Measurements from ENCODE around the gene GRB14.

The GRB14 gene

GRCh38 chr2:164613321-164613982, 7.8 kb downstream of the GRB14 start:
- no peak for DNase-seq (ENCODE audit: low read depth)

GRCh38 chr2:164609790-164610189, 11.5 kb downstream of the GRB14 start:
- DNase-seq (ENCODE audit: low read depth): no peak

DNA sequence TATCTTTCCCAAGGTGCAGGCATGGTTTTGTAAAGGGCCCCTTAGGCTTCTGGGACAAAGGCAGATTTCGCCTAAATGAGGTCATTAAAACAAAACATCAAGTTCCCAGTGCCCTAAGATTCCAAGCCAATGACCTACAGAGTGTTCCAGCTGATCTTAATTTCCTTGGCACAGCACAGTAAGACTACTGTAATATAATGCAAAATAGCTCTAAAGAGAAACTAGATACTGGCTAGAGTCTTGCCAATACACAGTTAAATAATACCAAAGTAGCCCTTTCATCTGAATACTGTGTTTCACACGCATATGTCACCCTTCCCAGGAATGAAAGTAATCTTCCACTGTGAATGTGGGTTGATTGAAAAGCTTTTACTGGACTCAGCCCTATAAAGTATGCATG, 14.7 kb downstream of the GRB14 start:
- DNase-seq (ENCODE audit: low read depth): no peak

- DNase-seq (ENCODE audit: low read depth): no peak
Observed at GRCh38 chr2:164605295-164605694, 16.0 kb downstream of the GRB14 start.

GRCh38 chr2:164600763-164601162, 20.5 kb downstream of the GRB14 start:
- DNase-seq (ENCODE audit: low read depth): no peak

DNA sequence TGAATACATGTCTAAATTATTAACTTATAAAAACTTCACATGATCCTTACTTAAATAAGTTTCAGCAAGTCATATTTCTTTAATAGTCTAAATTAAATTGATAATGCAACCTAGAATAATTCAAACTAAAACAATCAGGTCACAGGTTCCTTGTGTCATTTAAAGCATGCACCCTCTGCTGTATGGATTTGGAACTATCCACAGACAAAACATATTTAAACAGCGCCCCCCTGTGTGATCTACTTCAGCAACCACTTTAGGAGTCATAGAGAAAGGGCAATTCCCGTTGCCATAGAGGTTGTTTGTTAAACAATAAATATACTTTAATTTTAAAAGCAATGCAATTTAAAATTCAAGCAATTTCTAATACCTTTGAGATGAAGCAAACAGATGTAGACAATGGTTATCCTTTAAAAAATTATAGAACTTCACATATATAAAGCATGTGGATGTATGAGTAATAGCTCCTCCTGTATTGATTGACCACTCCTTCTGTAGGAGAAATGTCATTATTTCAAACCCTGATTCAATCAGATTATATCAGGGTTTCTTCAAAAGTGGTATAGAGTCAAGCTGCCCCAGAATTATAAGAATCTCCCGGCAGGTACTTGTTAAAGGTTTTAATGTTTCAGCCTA, 21.2 kb downstream of the GRB14 start:
- no peak for DNase-seq (ENCODE audit: low read depth)

DNA sequence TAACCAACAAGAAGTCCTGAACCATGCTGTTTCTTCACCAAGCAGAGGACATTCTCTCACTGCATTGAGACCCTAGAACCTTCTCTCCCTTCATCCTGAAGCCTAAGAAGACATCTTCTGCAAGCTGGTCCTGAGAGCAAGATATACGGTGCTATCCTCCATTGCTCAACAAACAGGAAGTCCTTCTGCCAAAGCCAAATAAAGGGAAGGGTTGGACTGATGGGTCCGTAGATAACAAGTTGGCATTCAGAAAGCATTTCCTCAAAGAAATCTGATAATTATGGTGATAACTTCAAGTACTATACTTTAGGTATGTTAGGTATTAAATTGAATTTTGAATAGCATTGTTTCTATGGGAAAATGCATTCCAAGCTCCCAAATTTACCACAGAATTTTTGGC, 23.3 kb downstream of the GRB14 start:
- no peak for DNase-seq (ENCODE audit: low read depth)

- no peak for DNase-seq (ENCODE audit: low read depth)
Observed at GRCh38 chr2:164595031-164595430, 26.3 kb downstream of the GRB14 start.

- no peak for DNase-seq (ENCODE audit: low read depth)
Observed at GRCh38 chr2:164593959-164594358, 27.3 kb downstream of the GRB14 start.

GRCh38 chr2:164593541-164593940, 27.7 kb downstream of the GRB14 start:
- DNase-seq (ENCODE audit: low read depth): no peak

DNA sequence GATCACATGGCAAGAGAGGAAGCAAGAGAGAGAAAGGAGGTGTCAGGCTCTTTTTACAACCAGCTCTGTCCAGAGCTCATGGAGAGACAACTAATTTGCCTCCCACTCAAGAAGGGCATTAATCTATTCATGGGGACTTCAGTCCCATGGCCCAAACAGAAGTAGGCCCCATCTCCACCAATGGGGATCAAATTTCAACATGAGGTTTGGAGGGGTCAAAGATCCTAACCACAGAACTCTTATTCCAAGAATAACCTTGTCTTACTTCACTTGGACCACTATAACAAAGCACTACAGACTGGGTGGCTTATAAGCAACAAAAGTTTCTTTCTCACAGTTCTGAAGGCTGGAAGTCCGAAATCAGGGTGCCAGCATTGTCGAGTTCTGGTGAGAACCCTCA, 31.8 kb downstream of the GRB14 start:
- no peak for DNase-seq (ENCODE audit: low read depth)

DNA sequence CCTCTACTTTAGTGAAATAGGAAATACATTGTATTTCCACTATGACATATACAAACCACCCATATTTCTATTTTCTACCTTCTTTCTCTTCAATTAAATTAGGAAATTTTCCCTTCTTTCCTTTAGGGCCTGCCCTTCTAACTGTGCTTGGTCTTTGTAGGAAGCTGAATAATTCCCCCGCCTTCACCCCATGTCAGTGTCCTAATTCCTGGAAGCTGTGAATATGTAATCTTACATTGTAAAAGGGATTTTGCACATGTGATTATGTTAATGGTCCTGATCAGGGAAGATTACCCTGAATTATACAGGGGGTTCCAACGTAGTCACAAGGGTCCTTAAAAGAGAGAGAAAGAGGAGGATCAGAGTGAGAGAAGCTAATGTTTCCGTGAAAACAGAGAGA, 40.2 kb downstream of the GRB14 start:
- no peak for DNase-seq (ENCODE audit: low read depth)

- DNase-seq (ENCODE audit: low read depth): no peak
Observed at GRCh38 chr2:164574931-164575330, 46.4 kb downstream of the GRB14 start.

GRCh38 chr2:164570475-164570874, 50.8 kb downstream of the GRB14 start:
- DNase-seq (ENCODE audit: low read depth): no peak

- DNase-seq (ENCODE audit: low read depth): no peak
Observed at GRCh38 chr2:164569378-164569777, 51.9 kb downstream of the GRB14 start.

- no peak for DNase-seq (ENCODE audit: low read depth)
Observed at GRCh38 chr2:164568317-164568716, 53.0 kb downstream of the GRB14 start.

GRCh38 chr2:164567335-164567989, 53.8 kb downstream of the GRB14 start:
- DNase-seq (ENCODE audit: low read depth): no peak

DNA sequence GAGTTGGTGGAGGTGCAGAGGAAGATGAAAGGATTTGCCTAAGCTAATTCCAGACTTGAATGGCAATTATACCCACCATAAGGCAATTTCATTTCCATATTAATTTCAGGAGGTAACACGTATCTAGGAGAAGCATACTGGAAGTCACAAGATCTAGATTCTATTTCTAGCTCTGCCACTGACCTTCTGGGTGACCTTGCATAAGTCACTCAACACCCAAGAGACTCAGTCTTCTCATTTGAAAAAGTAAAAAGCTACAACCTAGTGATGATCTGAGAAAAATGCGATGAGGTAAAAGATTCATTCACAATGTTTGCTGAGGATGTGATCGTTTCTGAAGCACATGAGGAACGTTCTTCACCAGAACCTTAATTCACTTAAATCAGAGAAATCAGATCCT, 55.9 kb downstream of the GRB14 start:
- no peak for DNase-seq (ENCODE audit: low read depth)

- DNase-seq (ENCODE audit: low read depth): no peak
Observed at GRCh38 chr2:164562666-164563065, 58.6 kb downstream of the GRB14 start.

- DNase-seq (ENCODE audit: low read depth): no peak
Observed at GRCh38 chr2:164561991-164562390, 59.3 kb downstream of the GRB14 start.

DNA sequence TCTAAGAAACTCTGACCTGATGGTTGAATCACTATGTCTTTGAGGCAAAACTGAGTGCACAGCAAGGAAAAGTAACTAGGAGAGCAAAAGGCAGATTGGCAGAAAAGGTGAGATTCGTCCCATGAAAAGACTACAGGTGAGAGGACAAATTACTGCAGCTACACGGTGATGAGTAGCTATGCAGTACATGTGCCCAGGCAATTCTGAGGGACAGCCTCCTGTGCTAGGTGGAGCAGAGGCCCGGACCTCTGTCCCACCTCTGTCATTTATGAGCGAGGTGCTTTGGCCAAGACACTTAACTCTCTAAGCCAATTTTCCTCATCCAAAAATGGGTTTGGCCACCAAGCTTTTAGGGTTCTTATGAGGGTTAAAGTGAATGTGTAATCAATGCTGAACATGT, 59.9 kb downstream of the GRB14 start:
- no peak for DNase-seq (ENCODE audit: low read depth)

- DNase-seq (ENCODE audit: low read depth): no peak
Observed at GRCh38 chr2:164560902-164561301, 60.4 kb downstream of the GRB14 start.

DNA sequence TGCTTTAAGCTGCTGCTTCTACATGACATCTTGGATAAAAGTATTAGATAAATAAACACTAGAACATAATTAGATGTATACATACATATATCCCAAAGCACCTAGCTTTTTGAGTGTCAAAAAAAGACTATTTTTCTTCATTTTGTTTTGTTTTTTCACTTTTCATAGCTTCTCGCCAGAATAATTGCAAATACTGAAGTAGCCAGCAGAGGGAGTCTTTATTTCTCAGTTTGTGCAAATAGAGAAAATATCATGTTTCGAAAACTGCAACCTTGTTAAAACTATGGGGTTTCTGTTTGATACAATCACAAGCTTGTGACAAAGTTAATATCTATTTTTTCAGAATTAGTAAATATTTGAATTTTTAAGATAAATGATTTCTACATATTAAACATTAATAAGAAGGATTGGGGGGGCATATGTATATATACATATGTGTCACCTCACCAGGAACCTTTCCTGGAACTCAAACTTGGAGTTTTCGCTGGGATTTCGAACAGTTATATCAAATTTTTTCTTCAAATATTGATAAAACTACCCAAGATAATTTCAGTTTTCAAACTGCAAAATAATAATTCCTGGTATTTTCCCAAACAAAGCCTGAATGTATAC, 61.0 kb downstream of the GRB14 start:
- DNase-seq (ENCODE audit: low read depth): no peak
